Stomach (tissue), 4 donors: ENCODE data around the gene ADD3.

Experiments used
- EP300 ChIP-seq: sonication (generic); formaldehyde crosslinking; IDR thresholded peaks from one replicate; pipeline ENCODE4 v1.6.1; 2017; ENCODE audit warnings: antibody characterized with exemption
- POLR2A ChIP-seq, 4 donors: fragments of 450-650 bp; IDR thresholded peaks; one replicate each; pipeline ENCODE4 v1.6.1; 2016; ENCODE audit warnings: antibody characterized with exemption in 4 of 4, control low read depth in 2 of 4, mild to moderate bottlenecking in 1 of 4, moderate library complexity in 1 of 4
- POLR2AphosphoS5 ChIP-seq, 3 donors: sonication (generic); formaldehyde crosslinking; IDR thresholded peaks; one replicate each; pipeline ENCODE4 v1.6.1; 2016; ENCODE audit warnings: antibody characterized with exemption in 3 of 3
- TF ChIP-seq, protein P1 (sequence below), 7 experiments: fragments of 450-650 bp in 4 of 7; fragments of 200-600 bp in 3 of 7; sonication (generic) in 3 of 7; IDR thresholded peaks; one replicate each; pipeline ENCODE4 v1.5.1; 2016 to 2019; ENCODE audit warnings: antibody characterized with exemption in 7 of 7, control low read depth in 2 of 7, mild to moderate bottlenecking in 1 of 7

DNA sequence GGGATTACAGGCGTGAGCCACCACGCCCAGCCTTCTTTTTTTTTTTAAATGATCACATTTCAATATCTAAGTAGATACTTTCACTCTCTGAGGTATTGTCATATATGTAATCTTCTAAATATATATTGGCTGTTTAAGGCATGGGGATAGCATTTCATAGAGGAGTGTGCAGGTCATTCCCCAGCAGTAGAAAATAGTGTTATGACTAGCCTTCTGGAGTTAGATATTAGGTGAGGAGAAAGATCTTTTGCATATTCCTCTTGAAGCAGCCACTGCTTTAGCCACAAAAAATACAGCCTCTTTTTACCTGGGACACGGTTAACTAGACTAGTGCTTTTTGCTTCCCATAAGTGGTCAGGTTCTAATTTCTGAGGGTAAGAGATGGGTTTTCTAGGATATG is 28.9 kb downstream of the ADD3 start:
- TF ChIP-seq, protein P1, sequence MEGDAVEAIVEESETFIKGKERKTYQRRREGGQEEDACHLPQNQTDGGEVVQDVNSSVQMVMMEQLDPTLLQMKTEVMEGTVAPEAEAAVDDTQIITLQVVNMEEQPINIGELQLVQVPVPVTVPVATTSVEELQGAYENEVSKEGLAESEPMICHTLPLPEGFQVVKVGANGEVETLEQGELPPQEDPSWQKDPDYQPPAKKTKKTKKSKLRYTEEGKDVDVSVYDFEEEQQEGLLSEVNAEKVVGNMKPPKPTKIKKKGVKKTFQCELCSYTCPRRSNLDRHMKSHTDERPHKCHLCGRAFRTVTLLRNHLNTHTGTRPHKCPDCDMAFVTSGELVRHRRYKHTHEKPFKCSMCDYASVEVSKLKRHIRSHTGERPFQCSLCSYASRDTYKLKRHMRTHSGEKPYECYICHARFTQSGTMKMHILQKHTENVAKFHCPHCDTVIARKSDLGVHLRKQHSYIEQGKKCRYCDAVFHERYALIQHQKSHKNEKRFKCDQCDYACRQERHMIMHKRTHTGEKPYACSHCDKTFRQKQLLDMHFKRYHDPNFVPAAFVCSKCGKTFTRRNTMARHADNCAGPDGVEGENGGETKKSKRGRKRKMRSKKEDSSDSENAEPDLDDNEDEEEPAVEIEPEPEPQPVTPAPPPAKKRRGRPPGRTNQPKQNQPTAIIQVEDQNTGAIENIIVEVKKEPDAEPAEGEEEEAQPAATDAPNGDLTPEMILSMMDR (IDR thresholded peaks at IDR 0.05), result no peak
- TF ChIP-seq EP300 (no peak), POLR2AphosphoS5 (IDR thresholded peaks at IDR 0.05) (no peak), POLR2A (IDR thresholded peaks at IDR 0.05) (no peak)
